GOT3 (cell line): ENCODE data around the gene ARHGAP6.
"Not testable (repeated sequence)": the region's sequence is repeated elsewhere in the genome, so short reads cannot be mapped to it uniquely, and the experiment has no call there.

Experiments used
- DNase-seq: peaks from one replicate; lab custom pipeline; 2025; ENCODE audit warnings: mixed read lengths; lab: John Stamatoyannopoulos, UW

The ARHGAP6 gene

DNA sequence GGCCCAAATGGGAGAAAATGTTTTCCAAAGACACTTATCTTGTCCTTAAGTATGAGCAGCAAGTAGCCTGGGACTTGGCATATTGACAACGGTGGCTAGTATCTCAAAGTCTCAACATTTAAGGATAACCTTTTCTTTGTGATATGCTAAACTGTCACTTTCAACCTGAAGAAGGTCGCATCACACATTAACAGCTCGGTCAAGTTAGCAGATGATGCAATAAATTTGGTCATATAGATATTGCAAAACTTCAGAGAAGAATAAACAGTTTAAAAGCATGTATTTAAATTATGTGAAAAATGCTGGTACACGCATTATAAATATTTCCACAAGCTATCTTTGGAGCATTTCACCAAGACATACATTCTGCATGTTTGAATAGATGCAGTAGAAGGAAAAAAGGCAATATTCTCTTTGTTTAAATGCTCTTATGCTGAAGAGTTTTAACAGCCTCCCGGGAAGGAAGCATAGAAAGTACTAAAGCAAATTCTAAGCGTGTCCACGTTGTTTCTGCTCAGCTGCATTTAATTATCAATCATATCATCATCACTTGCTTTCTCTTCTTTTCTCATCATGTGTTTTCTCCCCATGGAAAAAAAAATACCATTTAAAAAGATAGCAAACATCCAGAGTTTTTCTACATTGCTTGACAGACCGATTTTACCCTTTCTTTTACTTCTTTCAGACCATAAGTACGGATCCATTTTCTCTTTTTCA, 24.2 kb downstream of the ARHGAP6 start:
- no peak for DNase-seq

DNA sequence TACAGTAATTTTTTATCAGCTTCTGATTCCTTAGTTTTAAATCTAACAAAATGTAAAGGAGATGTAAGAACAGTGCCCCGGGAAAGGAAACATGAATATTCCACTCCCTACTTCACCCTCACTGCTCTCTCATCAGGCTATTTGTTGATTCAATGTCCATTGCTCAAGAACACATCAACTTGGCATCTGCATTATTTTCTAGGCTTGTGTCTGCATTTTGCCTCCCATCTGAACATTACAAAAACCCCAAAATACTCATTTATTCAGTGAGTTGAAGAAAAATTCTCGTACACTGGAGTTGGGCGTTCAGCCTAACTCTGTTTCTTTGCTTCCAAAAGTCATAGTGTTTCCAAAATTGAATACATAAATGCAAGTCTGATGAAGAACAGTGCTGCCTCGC, 25.6 kb downstream of the ARHGAP6 start:
- no peak for DNase-seq

DNA sequence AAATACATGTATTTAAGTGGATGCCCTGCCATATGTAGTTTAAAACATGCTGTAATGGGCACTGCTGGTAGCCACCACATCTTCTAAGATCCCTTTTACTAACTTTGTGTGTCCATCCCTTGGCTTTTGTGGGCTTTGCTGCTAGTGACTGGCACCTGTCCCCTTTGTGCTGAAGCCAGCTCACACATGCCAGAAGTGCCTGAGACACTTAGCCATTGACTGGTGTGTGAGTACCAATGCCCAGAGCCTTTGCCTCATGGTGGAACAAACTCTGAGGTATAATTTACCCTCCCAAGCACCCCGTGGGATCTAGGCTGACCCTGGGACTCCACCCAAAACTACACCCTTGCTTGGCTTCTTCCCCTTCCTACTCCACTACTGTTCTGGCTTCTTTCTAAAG, 33.0 kb downstream of the ARHGAP6 start:
- no peak for DNase-seq

DNA sequence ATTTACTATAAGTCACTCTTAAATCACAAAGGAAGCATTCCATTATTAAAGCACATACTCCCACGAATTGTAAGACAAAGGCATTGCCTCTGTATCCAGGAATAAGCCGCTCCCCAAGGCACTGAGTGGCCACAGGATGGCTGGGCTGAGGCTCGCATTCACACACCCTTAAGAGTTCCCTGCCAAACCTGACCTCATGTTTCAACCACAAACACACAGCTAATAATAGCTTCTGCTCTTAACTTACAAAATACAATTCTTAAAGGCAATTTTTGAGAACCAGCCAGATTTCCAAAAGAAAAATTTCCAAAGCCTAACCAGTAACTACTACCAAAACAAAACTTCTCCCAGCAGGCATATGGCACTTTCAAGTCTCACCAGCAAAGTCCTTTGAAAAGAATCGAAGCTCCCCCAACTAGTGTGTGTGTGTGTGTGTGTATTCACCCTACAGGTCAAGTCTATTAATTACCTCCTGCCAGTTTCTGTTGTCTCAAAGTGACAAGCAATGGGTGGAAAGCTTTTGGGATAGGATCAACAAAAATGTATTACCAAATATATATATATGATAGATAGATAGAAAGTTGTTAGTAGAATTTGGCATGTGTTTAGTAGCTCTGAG, 36.0 kb downstream of the ARHGAP6 start:
- DNase-seq = no peak

DNA sequence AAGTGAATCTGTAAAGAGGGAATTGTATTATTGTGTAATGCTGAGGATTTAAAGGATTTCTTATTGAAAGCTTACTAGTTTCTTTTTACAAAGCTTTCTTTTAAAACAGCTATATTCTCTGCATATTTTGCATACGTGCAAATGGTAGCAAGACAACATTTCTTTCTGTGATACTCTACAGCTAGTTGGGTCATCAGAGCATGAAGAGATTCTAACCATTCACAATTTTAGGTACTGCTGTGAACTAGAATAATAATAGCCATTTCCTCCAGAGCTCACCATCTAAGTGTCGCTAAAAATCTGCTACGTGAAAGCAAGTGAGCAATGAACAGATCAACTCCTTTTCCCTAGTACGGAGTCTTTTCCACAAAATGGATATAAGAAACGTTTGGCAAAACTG, 37.3 kb downstream of the ARHGAP6 start:
- no peak for DNase-seq

DNA sequence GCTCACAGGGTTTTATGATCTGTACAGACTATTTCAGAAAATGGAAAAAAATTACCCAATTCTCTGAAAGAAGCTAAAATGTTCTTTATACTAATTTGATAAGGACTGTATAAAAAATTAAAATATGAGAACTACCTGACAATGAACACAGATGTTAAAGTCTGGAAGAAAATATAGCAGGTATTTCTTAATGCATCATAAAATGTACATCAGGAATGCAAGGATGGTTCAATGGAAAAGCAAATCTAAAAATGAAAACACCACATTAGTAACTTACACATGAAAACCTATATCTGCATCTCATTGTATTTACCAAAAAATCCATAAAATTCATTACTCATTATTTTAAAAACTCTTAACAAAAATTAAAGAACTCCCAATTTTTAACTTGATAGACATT, 39.4 kb downstream of the ARHGAP6 start:
- DNase-seq = no peak

DNA sequence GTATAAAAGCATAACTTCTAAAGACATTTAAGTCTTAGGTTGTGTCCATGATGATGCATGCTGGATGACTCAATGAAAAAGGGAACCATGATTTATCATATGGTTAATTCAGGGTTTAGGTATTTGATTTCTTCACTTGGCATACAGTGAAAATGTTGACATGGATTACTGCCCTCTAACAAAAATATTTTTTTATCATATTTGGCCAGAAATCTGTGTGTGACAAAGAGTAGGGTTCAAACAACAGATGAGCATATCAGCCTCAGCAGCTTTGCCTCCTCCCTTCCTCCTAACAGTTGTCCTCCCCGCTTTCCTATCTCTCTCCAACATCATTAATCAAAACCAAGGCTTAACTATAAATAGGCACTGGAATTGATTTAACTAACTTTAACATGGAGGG, 46.3 kb downstream of the ARHGAP6 start:
- DNase-seq = no peak

DNA sequence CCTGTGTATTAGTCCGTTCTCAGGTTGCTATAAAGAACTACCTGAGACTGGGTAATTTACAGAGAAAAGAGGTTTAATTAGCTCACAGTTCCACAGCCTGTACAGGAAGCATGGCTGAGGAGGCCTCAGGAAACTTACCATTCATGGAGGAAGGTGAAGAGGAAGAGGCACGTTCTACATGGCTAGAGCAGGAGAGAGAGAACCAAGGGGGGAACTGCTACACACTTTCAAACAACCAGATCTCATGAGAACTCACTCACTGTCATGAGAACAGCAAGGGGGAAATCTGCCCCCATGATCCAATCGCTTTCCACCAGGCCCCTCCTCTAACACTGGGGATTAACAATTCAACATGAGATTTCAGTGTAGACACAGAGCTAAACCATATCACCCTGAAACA, 51.5 kb downstream of the ARHGAP6 start:
- not testable (repeated sequence) for DNase-seq

DNA sequence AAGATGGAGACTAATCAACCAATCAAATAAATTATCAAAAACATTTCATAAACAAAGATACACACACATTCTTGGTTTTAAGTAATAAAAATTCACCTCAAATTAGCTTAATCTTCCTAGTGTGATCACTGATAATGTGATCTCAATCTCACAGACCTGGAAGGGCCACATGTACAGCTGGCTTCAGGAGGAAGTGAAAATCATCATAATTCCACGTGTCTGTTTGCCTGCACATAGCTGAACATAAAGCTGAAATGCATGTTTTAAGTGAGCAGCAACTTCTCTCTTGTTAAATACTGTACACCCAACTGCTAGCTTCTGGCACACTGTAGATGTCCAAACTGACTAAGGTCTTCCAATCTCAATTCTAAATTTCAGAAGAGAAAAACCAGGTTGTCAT, 53.8 kb downstream of the ARHGAP6 start:
- DNase-seq = no peak

DNA sequence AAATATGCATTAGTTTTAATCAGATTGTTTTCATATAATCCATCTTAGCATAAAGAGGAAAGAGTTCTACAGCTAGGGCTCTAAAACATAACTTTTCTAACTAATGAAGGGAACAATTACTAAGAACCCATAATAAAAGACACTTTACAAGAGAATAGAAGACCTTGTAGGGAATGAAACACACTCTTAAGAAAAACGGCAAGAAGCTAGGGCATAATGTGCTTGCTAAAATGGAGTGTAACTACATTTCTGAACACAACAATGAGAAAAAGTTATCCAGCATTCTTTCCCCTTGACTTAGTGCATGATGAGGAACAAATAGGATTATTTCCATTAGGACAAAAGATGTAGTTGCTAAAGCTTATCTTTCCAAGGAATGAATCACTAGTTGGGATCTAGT, 54.6 kb downstream of the ARHGAP6 start:
- DNase-seq = no peak

DNA sequence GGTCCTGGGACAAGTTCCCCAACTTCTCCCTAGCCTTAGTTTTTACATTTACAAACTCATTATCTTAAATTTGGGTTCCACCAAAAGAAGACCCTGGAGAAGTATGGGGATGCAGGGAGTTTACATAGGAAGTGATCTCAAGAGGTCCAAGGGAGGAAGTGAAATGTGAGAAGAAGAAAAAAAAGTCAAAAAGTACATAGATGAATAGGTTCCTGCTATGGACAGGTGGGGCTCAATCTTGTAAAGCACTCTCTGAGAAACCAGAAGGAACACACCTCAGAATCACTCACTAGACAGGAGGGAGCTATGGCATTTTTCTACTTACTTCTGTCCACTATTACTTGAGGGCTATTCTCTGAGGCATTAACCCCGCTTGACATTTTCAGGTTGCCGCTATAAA, 56.6 kb downstream of the ARHGAP6 start:
- no peak for DNase-seq

DNA sequence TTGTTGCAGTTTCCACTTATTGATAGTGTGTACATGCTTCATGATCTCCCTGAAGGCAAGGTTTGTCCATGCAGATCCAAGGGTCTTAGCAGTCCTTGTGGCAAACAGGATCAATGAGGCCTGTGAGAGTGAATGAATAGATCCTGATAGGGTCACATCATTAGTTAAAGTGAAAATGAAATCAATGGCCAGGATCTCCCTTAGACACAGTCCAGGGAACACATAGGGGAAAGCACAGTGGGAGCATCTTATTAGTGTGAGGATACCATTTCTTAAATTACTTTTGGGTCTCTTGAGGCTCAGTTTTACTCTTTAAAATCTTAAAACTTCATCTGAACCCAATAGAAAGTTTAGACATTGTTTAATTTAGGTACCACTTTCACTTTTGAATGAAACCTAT, 59.3 kb downstream of the ARHGAP6 start:
- no peak for DNase-seq

DNA sequence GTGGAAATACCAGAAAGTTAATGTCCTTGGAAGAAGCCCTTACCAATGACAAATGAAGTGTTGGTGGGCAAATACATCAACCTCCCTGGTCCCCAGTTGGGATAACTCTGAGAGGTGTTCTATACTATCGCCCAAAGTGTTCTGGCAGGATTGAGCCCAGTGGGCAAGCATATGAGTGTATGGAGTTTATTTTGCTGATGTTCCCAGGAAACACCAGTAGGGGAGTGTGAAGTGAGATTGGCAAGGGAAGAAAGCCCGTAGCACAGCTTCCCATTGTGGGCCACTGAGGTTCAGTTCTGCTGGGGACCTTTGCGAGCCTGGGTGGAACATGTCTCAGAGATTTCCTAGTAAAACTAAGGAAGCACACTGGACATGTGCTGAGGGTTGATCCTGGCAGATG, 65.1 kb downstream of the ARHGAP6 start:
- DNase-seq = no peak

DNA sequence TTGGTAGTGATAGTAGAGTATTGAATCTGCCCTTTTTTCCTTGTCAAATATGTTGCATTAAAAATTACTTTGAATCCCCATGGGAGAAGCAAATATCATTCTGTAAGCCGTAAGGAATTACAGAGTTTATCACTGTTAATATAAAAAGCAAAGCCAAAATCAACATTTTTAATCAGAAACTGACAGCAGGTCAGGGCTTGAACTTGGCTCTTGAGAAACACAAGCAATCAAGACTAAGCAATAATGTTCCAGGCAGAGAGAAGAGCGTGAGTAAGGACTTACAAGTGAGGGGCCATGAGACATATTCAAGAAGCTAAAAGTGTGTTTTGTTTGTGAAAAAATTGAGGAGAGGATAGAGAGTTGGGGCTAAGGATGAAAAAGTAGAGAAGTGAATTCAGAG, 68.2 kb downstream of the ARHGAP6 start:
- DNase-seq = no peak

DNA sequence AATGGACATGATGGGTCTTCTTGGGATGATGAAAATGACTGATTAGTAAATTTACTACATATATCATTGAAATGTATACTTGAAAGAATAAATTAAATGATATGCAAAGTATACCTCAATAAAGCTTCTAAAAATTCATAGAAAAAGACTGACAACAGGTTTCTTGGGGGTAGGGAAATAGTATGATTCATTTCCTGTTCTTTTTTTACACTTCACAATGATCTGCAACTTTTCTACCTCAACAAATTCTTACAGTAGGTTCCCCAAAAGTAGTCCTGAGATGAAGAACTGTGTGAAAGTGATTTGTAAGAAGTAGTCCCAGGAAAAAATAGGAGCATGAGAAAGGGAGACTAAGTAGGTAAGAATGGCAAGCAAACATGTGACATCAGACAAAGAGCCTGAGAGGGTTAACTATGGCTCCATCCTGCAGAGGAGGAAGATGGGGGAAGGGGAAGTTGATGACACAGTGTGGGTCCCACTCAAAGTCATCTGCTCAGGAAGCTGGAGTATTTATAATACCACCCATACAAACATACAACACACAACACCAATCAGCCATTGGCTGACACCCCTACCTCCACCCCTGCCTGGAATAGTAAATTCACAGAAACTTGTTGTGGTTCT, 73.9 kb downstream of the ARHGAP6 start:
- no peak for DNase-seq

DNA sequence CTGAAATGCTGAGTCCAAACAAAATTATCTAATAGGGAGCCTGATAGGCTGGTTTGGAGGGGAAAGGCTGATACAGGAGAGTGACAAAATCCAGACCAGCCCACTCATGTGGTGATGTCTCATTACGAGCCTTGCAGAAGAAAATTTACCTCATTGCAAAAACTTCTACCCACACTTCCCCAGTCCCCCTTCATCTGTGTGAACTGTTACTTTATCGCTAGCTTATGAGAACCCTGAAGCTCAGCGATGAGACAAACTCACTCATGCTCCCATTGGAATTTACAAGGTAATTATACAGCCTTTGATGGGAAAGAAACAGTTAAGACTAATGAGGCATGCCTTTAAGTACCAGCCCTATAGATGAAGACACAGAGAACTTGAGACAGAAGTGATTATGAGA, 76.1 kb downstream of the ARHGAP6 start:
- DNase-seq = no peak

DNA sequence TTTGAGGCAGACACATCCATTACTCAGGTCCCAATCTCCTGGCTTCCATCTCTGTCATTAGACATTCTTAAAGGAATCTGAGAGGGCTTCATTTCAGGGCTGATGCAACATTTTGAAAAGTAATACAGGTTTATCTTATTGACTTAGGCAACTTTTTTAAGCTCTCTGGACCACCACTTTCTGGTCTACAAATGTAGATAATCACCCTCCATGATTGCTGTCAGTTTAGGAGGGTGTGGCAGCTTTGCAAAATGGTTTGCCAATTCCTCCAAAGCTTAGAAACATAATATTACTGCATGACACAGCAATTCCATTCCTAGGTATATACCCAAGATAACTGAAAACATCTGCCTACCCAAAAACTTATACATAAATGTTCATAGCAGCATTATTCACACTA, 77.6 kb downstream of the ARHGAP6 start:
- DNase-seq = no peak

DNA sequence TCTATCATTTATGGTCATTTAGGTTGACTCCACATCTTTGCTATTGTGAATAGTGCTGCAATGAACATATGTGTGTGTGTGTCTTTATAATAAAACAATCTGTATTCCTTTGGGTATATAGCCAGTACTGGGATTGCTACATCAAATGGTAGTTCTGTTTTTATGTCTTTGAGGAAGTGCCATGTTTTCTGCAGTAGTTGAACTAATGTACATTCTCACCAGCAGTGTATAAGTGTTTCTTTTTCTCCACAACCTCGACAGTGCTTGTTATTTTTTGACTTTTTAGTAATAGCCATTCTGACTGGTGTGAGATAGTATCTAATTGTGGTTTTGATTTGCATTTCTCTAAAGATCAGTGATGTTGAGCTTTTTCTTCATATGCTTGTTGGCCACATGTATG, 80.5 kb downstream of the ARHGAP6 start:
- no peak for DNase-seq

DNA sequence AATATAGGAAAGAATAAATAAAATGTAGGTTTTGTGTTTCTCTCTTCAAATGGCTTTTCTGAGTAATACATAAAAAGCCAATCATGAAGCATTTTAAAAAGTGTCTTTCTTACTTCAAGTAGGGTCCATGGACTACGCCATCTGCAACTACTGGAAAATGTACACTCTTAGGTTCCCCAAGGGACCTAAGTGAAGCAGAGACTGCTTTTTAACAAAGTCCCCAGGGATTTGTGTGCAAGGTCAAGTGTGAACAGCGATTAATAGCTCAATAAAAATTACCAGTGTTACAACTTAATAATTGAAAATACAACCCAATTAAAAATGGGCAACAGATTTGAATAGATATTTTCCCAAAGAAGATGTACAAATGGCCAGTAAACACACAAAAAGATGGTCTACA, 84.9 kb downstream of the ARHGAP6 start:
- DNase-seq = no peak

DNA sequence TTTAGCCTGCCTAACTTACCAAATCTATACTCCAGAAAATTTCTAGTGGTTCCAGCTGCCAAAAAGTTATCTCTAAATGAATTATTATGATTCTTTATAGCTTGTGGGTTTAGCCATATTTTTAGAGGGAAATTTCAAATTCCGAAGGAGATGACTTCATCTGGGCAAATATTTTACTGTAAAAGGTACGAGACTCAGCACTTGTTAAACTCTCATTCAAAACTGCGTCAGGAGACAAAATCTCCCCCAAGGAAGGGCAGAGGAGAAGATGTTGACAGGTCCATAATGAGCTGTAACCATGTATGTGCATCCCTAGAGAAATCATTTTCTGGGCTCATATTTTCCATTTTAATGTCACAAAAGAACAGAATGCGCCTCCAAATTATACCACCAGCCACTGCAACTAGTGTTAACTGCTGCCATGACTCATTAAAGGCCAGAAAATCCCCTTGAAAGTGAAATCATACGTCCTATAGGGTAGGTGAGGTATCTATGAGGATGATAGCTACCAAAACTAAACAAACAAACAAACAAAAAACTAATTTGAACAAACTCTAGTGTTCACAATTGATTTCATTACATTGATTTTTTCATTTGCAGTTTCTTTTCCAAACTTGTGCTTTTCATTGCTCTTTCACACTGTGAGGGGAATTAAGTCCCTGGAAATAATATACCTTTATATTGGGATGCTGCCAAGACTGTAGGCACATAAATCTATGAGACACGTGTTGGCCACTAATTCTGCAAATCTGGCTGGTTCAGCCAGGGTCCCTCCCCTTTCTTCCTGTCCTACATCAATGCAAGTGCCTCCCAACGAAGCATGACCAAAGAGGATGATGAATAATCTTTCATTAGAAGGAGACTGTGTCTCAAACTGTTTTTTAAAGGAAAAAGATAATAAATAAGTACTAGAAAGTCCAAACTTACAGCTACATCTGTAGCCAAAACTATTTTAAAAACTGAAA, 85.8 kb downstream of the ARHGAP6 start:
- DNase-seq = no peak

DNA sequence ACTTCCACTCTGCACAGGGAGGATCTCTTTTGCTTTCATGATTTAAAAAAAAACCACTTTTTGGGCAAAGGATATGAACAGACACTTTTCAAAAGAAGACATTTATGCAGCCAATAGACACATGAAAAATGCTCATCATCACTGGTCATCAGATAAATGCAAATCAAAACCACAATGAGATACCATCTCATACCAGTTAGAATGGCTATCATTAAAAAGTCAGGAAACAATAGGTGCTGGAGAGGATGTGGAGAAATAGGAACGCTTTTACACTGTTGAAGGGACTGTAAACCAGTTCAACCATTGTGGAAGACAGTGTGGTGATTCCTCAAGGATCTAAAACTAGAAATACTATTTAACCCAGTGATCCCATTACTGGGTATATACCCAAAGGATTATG, 87.4 kb downstream of the ARHGAP6 start:
- not testable (repeated sequence) for DNase-seq

DNA sequence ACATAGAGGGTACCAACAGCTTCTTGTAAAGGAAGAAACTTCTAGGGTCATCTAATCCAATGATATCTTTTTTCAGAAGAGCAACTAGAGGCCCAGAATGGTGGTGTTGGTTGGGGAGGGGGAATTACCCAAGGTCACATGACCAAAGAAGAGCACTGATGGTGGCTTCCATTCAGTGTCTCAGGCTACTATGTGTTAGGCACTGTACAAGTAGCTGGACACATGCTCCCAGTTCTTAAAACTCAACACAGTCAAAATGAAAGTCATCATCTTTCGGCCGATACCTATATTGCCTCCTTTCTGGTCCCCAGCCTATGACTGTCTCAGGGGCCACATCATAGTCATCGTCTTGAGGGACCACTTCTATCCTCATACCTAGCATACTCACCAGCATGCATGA, 88.1 kb downstream of the ARHGAP6 start:
- DNase-seq = no peak
